Fibroblast of peridontal ligament (primary cell): ENCODE measurements around the gene ARMC3.
"Not testable (repeated sequence)": the region's sequence is repeated elsewhere in the genome, so short reads cannot be mapped to it uniquely, and the experiment has no call there.

Experiments used
- DNase-seq: peaks from one replicate; pipeline ENCODE4 v3.0.0-alpha.2; 2010; ENCODE audit errors: extremely low read depth

ARMC3 gene

DNA sequence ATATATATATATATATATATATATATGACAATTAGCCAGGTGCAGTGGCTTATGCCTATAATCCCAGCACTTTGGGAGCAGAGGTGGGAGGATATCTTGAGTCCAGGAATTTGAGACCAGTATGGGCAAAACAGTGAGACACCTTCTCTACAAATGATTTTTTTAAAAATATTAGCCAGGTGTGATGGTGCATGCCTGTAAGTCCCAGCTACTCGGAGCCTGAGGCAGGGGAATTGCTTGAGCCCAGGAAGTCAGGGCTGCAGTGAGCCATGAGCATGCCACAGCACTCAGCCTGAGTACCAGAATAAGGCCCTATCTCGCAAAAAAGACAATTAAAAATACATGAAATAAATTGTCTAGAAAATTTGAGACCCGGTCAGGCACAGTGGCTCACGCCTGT, 120.3 kb downstream of the ARMC3 start:
- DNase-seq, result no peak

DNA sequence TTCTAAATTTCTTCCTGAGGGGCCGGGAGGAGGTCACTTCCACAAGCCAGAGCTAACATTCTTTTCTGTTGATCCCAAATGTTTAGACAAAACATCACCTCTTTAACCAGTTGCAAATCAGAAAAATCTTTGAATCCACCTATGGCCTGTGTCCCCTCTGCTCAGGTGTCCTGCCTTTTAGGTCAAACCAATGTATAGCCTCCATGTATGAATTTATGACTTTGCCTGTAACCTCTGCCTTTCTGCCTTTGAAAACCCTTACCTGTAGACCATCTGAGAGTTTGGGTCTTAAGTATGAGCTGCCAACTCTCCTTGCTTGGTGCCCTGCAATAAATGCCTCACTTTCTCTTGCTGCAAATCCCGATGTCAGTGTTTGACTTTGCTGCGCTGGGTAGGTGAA, 123.4 kb downstream of the ARMC3 start:
- DNase-seq, result no peak

DNA sequence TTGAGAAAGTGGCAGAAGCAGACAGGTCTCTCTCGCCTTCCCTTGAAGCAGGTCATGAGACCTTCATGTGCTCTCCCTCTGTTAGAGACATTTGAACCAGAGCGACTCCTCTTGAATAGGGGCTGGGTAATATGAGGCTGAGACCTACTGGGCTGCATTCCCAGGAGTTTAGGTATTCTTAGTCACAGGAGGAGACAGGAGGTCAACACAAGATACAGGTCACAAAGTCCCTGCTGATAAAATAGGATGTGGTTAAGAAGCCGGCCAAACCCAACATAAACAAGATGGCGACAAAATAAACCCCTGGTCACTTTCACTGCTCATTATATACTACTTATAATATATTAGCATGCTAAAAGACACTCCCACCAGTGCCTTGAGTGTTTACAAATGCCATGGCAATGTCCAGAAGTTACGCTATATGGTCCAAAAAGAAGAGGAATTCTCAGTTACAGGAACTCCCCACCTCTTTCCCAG, 124.0 kb downstream of the ARMC3 start:
- no peak for DNase-seq

DNA sequence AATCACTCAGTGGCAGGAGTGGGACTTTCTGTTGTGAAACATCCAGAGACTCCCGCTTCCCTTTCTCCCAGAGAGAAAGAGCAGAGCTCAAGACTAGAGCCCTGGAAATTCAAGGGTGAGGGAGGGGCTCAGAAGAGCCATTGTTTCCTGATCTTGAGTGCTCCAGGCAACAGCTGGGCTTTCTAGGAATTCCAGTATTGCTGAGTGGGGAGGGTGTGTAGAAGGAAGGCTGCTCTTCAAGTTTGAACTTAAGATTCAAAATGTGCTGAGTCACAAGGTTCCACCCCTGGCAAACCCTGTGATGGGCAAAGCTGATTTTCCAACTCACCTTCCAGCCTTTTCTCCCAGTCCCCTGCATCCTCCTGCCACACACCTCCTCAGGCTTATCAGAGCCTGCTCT, 125.2 kb downstream of the ARMC3 start:
- DNase-seq, result no peak

DNA sequence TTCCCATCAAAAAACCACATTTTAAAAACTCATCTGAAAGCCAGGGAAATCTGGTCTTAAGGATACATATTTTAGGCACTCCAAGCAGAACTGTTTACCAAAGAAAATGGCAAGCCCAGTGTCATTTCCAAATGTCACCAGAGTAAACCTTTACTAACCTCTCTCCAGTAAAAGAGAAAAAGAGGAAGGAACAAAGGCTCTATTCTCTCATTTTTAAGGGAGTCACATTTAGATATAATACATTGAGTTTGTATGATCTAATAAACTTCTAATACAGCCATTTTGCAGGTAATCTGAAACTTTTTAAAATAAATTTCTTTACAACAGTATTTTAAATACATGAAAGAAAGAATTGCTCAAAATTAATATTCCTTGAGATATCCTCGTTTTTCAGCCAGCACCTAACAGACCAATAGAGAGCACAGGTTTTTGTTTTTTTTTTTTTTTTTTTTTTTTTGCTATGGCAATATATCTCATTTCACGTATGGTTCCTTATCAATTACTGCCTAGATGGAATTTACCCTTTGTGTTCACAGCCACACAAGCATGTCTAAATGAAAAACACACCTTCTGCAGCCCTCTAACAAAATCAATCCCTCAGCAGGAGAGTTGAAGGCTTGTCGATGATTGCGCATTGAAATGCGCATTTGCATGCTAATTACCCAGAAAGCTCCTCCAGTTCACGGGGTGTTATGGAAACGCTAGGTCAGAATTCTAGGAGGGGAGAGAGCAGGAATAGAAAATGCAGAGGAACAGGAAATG, 127.8 kb downstream of the ARMC3 start:
- no peak for DNase-seq

DNA sequence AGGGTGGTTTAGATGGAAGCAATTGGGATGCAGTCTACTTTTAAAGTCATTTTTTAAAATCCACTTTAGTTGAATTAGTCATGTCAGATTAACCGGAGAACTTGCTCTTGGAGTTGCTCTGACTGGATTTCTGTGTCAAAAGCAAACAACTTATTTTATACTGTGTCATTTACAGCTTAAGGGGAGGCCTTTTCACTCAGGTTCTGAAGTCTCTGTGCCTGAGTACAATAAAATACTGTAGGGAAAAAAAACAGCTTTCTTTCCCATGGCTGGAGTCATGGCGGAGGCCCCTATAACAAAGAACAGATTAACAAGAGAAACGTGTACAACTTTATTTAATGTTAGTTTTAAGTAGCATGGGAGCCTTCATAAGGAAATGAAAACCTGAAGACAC, 128.3 kb downstream of the ARMC3 start:
- DNase-seq, result no peak

DNA sequence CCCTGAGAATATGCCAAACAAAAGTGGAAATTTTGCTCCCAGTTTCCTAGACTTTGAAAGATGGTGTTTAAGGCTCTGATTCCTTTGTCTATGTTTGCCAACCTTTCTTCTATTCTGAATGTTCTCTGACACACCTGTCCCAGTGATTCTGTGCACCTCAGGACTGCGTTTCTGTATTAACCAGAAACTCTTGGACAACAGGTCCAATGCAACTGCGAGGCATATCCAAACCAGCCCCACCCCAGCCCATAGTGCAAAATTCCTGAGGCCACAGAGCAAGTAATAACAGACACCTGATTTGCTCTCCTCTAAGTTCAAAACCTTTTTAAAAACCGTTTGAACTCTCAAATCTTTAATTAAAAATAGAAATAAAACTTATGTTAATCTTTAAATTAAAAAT, 130.5 kb downstream of the ARMC3 start:
- DNase-seq, result no peak

DNA sequence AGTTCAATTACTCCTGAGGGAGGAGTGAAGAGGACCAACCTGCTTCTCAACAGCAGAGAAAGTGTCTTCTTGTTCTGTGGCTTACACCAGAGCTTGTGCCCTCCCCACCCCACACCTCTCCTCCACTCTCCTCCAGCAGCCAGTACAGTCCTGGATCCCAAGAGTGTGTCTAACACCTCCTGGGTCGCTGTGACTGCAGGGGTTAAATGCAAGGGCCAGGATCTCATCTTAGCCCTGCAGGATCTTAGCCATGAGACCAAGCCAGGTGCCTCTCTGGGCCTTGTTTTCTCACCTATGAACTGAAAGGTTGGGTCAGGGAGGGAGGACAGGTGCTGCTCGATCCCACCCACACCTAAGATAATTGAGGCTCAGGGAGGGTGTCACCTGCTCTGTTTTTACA, 133.1 kb downstream of the ARMC3 start:
- no peak for DNase-seq

DNA sequence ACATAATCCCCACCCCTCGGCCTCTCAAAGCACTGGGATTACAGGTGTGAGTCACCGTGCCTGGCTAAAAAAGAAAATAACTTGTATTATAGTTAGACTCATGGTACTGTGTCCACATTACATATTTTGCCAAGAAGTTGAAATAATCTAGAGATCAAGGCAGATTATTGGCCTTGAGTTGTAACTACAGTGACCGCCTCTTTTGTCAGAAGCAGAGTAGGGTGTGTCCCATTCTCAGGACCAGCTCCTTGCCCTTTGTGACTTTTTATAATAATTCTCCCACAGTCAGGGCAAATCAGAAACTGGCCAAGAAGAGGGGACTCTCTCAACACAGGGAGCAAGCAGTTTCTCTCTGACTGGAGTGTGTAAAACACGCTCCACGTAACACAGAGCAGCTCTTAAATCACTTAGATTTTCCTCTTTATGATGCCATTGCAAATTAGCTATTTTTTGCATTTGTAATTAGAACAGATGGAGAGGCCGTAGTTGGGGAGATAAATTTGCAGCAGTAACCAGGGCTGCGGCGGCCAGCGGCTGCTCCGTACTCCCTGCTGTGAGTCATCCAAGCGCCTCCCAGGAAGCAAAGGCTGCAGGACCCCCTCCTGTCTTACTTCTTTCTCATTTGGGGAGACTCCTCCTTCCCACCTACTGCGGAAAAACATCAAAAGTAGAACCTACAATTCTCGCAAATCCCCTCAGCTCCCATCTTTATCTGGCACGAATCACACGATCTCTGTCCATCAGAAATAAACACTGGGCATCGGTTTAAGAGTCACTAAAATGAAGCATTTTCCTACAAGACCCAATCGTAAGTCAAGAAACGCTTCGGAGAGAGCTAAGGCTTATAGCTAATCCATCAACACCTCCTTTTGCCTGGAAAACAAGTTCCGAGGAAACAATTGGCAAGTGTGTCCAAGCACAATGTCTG, 135.5 kb downstream of the ARMC3 start:
- no peak for DNase-seq

DNA sequence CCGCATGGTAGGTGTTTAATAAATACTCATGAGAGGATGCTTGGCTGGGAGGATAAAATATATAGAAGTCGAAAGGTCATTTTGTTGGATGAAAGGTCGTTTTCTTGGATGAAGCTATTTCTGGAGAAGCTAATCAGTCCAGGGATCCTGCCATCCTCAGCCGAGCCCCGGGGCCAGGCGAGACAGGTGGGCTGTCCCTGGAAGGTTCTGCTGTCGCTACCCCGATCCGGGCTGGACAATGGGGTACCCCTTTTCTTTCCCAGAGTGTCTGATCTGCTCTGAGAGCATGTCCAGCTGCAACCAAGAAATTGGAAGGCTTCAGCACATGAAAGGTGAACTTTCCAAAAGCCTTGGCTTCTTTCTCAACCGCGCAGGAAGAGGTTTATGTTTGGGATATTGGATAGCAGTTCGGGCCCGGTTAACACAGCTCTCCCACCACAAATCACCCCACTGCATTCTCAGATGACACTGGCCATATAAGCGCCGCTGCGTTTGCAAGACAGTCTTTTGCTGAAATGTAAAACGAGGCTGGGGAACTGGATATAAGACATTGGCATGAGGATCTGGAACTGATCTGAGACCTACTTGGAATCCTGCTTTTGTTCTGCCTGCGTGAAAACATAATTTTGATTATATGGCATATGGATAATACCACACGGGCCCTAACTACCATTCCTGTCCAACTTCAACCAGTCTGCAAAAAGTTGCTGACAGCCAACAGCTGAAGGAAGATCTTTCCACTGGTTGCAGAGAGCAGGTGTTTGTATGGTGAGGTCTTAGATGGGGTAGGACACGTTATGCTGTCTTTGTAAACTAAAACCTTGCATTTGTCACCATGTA, 136.3 kb downstream of the ARMC3 start:
- no peak for DNase-seq

DNA sequence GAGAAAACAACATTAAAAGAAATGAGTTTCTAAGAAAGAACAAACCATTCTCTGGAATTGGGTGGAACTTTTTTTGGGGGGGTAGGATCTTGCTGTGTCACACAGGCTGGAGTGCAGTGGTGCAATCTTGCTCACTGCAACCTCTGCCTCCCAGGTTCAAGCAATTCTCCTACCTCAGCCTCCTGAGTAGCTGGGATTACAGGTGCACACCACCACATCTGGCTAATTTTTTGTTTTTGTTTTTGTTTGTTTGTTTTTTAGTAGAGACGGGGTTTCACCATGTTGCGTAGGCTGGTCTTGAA, 136.9 kb downstream of the ARMC3 start:
- DNase-seq, result not testable (repeated sequence)

DNA sequence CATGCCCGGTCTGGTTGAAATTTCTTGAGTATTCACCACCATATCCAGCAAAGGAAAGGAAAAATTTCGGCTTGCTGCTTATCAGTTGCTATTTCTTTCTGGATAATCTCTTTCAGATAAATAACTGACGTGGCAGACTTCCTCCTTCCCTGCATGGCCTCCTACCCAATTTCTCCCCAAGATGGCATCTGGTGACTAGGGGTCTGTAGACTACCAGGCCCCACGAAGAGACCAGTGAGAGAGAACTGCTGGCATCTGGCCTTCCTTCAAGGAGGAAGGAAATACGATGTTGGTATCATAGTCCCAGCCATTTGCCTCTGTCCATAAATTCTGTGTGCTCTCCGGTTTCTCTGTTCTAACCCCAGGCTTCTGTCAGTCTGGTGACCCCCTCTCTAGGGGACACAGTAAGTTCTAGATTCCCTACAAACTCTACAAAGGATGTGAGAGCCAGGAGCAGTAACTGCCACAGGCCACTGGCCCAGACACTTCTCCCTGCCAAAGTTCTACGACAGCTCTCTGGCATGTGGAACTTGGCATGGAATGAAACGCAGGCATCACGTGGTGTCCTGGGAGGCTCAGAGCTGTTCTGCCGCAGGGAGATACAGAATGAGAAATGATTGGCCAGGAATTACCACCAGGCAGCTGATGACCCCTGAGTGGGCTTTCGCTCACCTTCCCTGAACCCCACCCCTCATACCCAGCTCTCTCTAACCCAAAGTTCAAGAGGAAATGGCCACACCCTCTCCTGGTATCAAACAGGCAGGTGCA, 137.5 kb downstream of the ARMC3 start:
- DNase-seq, result peak; percentile 72

DNA sequence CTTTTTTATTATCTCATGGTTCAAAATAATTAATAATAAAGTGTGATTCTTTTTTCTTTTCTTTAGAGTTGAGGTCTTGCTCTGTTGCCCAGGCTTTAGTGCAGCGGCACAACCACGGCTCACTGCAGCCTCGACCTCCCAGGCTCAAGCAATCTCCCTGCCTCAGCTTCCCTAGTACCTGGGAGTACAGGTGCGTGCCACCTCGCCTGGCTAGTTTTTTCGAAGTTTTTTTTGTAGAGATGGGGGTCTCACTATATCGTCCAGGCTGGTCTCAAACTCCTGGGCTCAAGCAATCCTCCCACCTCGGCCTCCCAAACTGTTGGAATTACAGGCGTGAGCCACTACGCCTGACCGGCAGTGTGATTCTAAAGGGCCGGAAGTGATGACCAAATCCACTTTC, 139.5 kb downstream of the ARMC3 start:
- no peak for DNase-seq

DNA sequence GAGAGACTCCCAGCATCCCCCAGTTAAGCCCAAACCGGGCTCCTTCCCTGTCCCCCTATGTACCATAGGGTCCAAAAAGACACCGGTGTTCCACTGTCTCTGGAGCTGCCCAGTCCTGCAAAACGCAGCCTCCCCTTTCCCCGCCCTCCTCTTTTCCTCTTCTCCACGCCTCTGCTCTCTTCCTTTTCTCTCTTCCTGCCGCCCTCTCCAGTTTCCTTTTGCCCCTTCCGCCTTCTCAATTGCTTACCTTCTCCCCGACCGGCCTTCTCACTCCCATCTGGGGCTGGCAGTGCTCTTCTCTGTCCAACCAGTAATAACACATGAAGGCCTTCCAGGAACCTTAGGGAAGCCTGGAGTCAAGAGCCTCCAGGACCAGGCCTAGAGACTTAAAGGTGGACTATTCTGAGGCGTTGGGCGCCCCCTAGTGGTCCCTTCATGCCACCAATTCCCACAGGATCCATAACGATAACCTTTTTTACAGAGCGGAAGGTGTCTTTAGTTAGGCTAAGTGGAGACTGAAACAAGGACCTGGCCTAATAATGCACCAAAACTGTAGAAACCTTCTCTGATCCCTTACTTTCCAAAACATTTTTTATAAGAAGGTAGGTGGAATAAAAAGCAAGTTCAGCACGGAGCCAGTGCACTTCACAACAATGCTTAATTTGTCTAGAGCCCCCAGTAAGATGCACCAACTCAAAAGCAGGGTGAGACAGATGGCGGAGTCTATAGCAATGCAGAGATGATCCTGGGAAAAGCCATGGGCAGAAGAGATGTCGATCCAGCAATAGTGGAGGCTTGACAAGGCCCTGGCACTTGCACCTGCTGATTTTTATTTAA, 140.3 kb downstream of the ARMC3 start:
- DNase-seq, result peak; percentile 79

DNA sequence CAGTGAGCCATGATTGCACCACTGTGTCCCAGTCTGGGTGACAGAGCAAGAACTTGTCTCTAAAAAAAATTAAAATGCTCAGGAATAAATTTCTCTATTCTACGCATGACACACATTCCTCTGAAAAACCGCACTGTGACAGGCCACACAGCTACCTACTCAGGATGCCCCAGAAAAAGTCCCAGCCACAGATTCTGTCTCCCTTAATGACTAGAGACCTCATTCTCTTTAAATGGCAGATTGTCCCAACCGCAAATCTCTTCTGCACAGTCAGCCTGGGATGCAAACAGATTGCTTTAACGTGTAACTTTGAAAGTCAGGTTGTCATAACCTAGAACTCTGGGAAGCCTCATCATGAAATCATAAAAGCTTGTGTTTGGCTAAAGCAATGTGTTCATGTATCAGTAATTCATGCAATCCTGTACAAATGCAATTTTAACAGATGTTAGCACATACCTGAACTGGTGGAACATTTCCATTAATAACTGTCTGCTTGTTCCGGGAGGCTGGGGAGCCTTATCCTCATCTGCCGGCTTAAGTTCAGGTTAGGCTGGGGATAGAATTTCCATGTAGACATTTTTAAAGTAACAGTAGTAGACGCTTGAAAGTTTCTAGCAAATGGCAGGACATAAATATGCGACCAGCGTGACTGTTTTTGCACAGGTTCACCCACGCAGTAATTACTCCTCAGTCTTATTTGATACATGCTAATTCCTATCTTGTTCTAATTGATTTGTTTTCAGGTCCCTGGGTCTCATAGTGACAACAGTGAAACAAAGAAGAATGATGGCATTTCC, 141.4 kb downstream of the ARMC3 start:
- no peak for DNase-seq

DNA sequence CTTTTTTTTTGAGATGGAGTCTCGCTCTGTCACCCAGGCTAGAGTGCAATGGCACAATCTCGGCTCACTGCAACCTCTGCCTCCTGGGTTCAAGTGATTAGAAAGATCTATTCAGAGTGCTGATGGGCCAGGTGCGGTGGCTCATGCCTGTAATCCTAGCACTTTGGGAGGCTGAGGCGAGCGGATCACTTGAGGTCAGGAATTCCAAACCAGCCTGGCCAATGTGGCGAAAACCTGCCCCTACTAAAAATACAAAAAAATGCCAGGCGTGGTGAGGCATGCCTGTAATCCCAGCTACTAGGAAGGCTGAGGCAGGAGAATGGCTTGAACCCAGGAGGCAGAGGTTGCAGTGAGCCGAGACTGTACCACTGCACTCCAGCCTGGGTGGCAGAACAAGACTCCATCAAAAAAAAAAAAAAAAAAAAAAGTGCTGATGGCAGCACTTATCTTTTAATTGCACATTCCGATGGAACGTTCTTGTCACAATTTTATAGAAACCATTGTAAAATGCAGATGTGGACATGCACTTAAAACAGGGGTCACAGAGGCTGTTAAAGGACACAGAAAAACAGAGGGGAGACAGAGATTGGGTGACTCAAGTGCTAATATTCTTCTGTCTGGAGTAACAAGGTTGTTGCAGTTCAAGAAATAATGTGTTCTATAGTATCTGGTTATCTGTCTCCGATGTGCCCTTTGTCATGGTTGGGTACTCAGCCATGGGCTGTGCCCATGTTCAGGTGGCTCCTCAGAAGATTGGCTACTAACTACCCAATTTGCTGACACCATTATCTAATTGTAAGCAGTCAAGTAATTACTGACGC, 142.4 kb downstream of the ARMC3 start:
- not testable (repeated sequence) for DNase-seq

DNA sequence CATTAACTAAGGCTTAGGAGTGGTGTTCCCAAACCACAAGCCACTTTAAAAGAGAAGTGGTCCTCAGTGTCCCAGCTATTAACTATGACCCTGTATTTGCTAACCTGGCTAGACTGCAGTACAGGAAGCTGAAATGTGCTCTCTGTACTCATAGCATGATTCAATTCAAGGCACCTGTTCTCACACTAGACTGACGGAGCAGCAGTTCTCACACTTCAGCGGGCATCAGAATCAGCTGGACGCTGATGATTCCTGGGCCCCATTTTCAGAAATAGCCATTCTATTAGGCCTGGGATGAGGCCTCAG, 143.0 kb downstream of the ARMC3 start:
- no peak for DNase-seq

DNA sequence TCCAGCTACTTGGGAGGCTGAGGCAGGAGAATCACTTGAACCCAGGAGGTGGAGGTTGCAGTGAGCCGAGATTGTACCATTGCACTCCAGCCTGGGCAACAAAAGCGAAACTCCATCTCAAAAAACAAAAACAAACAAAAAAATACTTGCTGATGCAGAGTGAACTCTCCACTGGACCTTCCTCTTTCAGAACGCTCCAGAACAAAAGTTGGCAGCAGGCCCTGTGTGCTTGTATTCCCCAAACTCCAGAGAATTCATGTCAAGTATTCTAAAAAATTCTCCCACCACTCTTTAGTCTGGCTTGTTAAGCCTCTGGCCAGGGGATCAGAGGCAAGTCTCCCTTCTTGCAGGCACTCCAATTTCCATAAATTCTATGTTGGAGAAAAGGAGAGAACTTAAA, 144.7 kb downstream of the ARMC3 start:
- DNase-seq, result not testable (repeated sequence)

DNA sequence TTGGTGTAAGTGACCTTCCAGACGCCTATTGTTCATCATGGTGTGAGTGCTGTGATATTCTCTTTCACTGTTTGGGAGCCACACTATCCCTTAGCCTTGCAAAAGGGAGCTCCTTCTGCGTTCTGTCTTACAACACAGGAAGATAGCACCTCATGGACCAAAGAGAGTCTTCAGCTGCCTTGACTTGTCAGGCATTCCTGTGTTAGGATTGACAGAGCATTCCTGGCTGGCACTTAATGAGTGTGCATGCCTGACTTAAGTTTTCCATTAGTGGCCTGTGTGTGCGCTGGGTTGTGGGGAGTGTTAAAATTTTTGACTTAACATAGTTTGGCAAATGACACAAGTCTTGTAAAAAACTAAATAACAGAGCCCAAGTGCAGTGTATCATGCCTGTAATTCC, 145.7 kb downstream of the ARMC3 start:
- no peak for DNase-seq
